NT2/D1 (cell line): ENCODE results near the gene FRMD4B.

Experiments used
- YY1 ChIP-seq: IDR thresholded peaks from 2 replicates; pipeline ENCODE4 v1.6.1; 2011; ENCODE audit not compliant: insufficient read length, insufficient read depth
- ZNF274 ChIP-seq: IDR thresholded peaks from 2 replicates; pipeline ENCODE4 v1.6.1; 2011; ENCODE audit warnings: mild to moderate bottlenecking, low read depth, low read length

DNA sequence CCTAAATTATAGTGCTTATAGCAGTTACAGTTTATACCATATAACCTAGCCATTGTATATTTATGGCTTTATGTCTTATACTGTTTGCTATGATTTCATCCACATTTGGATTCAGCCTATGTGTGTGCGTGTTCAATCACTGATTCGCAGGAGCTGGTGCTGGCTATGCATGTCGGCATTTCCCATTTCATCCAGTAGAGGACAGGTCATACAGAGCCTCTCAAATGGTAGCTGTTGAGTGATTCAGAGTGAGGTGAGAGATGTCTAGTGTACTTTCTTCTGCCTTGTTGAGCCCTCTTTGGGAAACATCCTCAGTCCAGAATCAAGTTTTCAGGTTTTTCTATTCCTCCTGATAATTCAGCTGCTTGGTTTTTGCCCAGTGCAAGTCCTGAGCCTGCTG, 76.1 kb downstream of the FRMD4B start:
- no peak for TF ChIP-seq YY1
- TF ChIP-seq ZNF274 = no peak
